Endothelial cell of umbilical vein (primary cell): Measurements from ENCODE around the gene CNOT4.

Experiments used
- EZH2 ChIP-seq: IDR thresholded peaks from 2 replicates; pipeline ENCODE4 v1.6.1; 2012; ENCODE audit warnings: borderline replicate concordance, low read depth, mild to moderate bottlenecking, moderate library complexity, low read length, inconsistent platforms; ENCODE audit not compliant: severe bottlenecking
- FOS ChIP-seq: IDR thresholded peaks from 2 replicates; pipeline ENCODE4 v1.6.1; 2011; ENCODE audit warnings: mild to moderate bottlenecking, low read length, moderate library complexity, borderline replicate concordance; ENCODE audit not compliant: insufficient read depth
- GATA2 ChIP-seq: IDR thresholded peaks from 2 replicates; pipeline ENCODE4 v1.7.0; 2011; ENCODE audit warnings: low read depth, mild to moderate bottlenecking, moderate library complexity, mixed read lengths, low read length; ENCODE audit not compliant: insufficient read length, insufficient read depth
- JUN ChIP-seq: IDR thresholded peaks from 2 replicates; pipeline ENCODE4 v1.6.1; 2011; ENCODE audit warnings: borderline replicate concordance, low read depth; ENCODE audit not compliant: insufficient read length, insufficient read depth
- POLR2A ChIP-seq: IDR thresholded peaks from 2 replicates; pipeline ENCODE4 v1.6.1; 2012; ENCODE audit warnings: low read depth, mild to moderate bottlenecking, control low read depth, low read length
- POLR2AphosphoS5 ChIP-seq: IDR thresholded peaks from 2 replicates; pipeline ENCODE4 v1.6.1; 2012; ENCODE audit warnings: low read depth, mild to moderate bottlenecking, control low read depth, low read length, moderate library complexity; ENCODE audit not compliant: insufficient read depth
- TF ChIP-seq, protein P1 (sequence below), 2 donors: IDR thresholded peaks; 1 replicate in 1 of 2; 2 replicates in 1 of 2; pipeline ENCODE4 v1.5.1; 2011; ENCODE audit warnings: low read length in 2 of 2, mild to moderate bottlenecking in 2 of 2, moderate library complexity in 2 of 2, control low read depth in 1 of 2, inconsistent platforms in 1 of 2, low read depth in 1 of 2; ENCODE audit not compliant: insufficient read depth in 1 of 2; ENCODE audit errors: extremely low read depth in 1 of 2

DNA sequence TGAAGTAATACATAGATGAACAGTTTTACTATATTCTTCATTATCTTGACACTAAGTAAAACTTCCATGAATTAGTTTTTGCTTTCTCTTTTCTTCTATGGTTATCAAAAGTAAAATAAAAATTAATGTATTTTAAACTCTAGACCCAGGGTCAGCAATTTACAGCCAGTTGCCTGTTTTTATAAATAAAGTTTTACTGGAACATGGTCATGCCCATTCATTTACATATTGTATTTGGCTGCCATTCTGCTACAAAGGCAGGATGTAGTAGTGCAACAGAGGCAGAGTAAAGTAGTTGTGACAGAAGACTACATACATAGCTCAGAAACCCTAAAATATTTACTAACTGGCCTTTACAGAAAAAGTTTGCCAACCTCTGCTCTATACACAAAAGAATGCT lies 98.8 kb downstream of the CNOT4 start:
- TF ChIP-seq POLR2A (no peak), EZH2 (no peak), POLR2AphosphoS5 (no peak), GATA2 (no peak), FOS (no peak), JUN (no peak)
- TF ChIP-seq, protein P1, sequence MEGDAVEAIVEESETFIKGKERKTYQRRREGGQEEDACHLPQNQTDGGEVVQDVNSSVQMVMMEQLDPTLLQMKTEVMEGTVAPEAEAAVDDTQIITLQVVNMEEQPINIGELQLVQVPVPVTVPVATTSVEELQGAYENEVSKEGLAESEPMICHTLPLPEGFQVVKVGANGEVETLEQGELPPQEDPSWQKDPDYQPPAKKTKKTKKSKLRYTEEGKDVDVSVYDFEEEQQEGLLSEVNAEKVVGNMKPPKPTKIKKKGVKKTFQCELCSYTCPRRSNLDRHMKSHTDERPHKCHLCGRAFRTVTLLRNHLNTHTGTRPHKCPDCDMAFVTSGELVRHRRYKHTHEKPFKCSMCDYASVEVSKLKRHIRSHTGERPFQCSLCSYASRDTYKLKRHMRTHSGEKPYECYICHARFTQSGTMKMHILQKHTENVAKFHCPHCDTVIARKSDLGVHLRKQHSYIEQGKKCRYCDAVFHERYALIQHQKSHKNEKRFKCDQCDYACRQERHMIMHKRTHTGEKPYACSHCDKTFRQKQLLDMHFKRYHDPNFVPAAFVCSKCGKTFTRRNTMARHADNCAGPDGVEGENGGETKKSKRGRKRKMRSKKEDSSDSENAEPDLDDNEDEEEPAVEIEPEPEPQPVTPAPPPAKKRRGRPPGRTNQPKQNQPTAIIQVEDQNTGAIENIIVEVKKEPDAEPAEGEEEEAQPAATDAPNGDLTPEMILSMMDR (IDR thresholded peaks at IDR 0.05; ENCODE audit: extremely low read depth in 1 of 2, insufficient read depth in 1 of 2, low read depth in 1 of 2, low read length in 2 of 2), result no peak
